Keratinocyte (primary cell): Measurements from ENCODE around the gene MBD3L2. TPM values are rescaled to one million over a fixed set of nuclear protein-coding genes. Genes with fewer than 3 reads are reported as not detected.

Experiments used
- DNase-seq: peaks from one replicate; pipeline ENCODE4 v3.0.0-alpha.2; 2011; ENCODE audit warnings: low read depth, missing footprints, low spot score
- FAIRE-seq: peaks from 2 replicates; lab custom pipeline; 2011; peaks lifted over from hg19 to GRCh38; lab: Jason Lieb, UNC
- H2AFZ ChIP-seq: 2 replicates; pipeline ENCODE4 v1.6.0; 2012; ENCODE audit warnings: low read length, control low read depth, inconsistent platforms; ENCODE audit not compliant: control insufficient read depth
- H3K27ac ChIP-seq: 2 replicates; pipeline ENCODE4 v1.5.1; 2011; ENCODE audit warnings: low read length; ENCODE audit not compliant: control insufficient read depth, insufficient read depth
- H3K27me3 ChIP-seq: 3 replicates; pipeline ENCODE4 v1.6.0; 2011; ENCODE audit warnings: low read length; ENCODE audit not compliant: control insufficient read depth, insufficient read depth; ENCODE audit errors: extremely low read depth
- H3K36me3 ChIP-seq, 2 experiments: 2 replicates in 1 of 2; 3 replicates in 1 of 2; pipeline ENCODE4 v1.5.1; 2011; ENCODE audit warnings: low read length in 2 of 2, mild to moderate bottlenecking in 1 of 2; ENCODE audit not compliant: control insufficient read depth in 2 of 2, insufficient read depth in 2 of 2; ENCODE audit errors: extremely low read depth in 1 of 2
- H3K4me1 ChIP-seq: 3 replicates; pipeline ENCODE4 v1.5.1; 2011; ENCODE audit warnings: low read length; ENCODE audit not compliant: control insufficient read depth, insufficient read depth; ENCODE audit errors: extremely low read depth
- H3K4me2 ChIP-seq: 3 replicates; pipeline ENCODE4 v1.6.0; 2011; ENCODE audit warnings: low read depth, low read length; ENCODE audit not compliant: control insufficient read depth, insufficient read depth; ENCODE audit errors: extremely low read depth
- H3K4me3 ChIP-seq, 3 experiments: fragments of 200-600 bp in 1 of 3; sonication (generic) in 1 of 3; 2 replicates in 2 of 3; 3 replicates in 1 of 3; pipeline ENCODE4 v1.5.1; 2011 to 2016; ENCODE audit warnings: low read length in 3 of 3, mild to moderate bottlenecking in 3 of 3, control low read depth in 2 of 3, inconsistent platforms in 1 of 3, low read depth in 1 of 3, mixed read lengths in 1 of 3, mixed run types in 1 of 3, moderate library complexity in 1 of 3; ENCODE audit not compliant: control insufficient read depth in 2 of 3, insufficient read depth in 2 of 3; ENCODE audit errors: extremely low read depth in 1 of 3
- H3K79me2 ChIP-seq: 2 replicates; pipeline ENCODE4 v1.6.0; 2012; ENCODE audit warnings: low read length; ENCODE audit not compliant: control insufficient read depth, insufficient read depth
- H3K9ac ChIP-seq: 3 replicates; pipeline ENCODE4 v1.6.0; 2011; ENCODE audit warnings: low read length; ENCODE audit not compliant: control insufficient read depth, insufficient read depth; ENCODE audit errors: extremely low read depth
- H3K9me1 ChIP-seq: 3 replicates; pipeline ENCODE4 v1.6.0; 2011; ENCODE audit warnings: low read length; ENCODE audit not compliant: control insufficient read depth, insufficient read depth; ENCODE audit errors: extremely low read depth
- H3K9me3 ChIP-seq: 2 replicates; pipeline ENCODE4 v1.5.1; 2012; ENCODE audit warnings: low read depth, low read length; ENCODE audit not compliant: control insufficient read depth
- H4K20me1 ChIP-seq: 3 replicates; pipeline ENCODE4 v1.6.0; 2011; ENCODE audit warnings: low read length; ENCODE audit not compliant: control insufficient read depth, insufficient read depth; ENCODE audit errors: extremely low read depth
- CTCF ChIP-seq, 3 experiments: IDR thresholded peaks in 1 of 3; conservative IDR thresholded peaks in 1 of 3; optimal IDR thresholded peaks in 1 of 3; 2 replicates in 2 of 3; 3 replicates in 1 of 3; pipeline versions ENCODE3 to v1.5.1; 2011; ENCODE audit warnings: low read length in 3 of 3, mild to moderate bottlenecking in 3 of 3, moderate library complexity in 2 of 3, control low read depth in 1 of 3, inconsistent platforms in 1 of 3; ENCODE audit not compliant: insufficient read depth in 2 of 3; ENCODE audit errors: extremely low read depth in 1 of 3
- EZH2 ChIP-seq: IDR thresholded peaks from one replicate; pipeline ENCODE4 v1.6.1; 2012; ENCODE audit warnings: inconsistent platforms, mild to moderate bottlenecking, low read length, moderate library complexity
- dilution Hi-C: fragments of 300-500 bp; cut with MboI; formaldehyde crosslinking; loops from one replicate; pipeline ENCODE4 v1.7.0; 2020; ENCODE audit warnings: low sequenced_read_pairs; ENCODE audit not compliant: extremely low pct_ligation_motif_present
- polyA plus RNA-seq, 5 experiments: library from polyadenylated mRNA; depleted of rRNA in 3 of 5; stranded (reverse) in 3 of 5; stranded (forward) in 1 of 5; unstranded in 1 of 5; fragments of >200 nt; gene quantifications; 1 replicate in 1 of 5; 2 replicates in 3 of 5; 3 replicates in 1 of 5; pipeline versions ENCODE4 v1.2.1 to v1.2.3, GENCODE V29; 2011 to 2012; ENCODE audit warnings: missing spikeins in 2 of 5, low read depth in 1 of 5, low replicate concordance in 1 of 5

The MBD3L2 gene
- polyA plus RNA-seq, 1 donor (not counting 4 experiments of a cell fraction or from before 2014, with no cell fraction given) = not detected

- Histone ChIP-seq H4K20me1 (no peaks in the 10 kb centered on the region), H3K36me3 (peaks cover 46 to 54% of the 10 kb centered on the region in 2 experiments), H2AFZ (no peak overlapping the region), H3K9me1 (no peaks in the 10 kb centered on the region), H3K79me2 (no peaks in the 10 kb centered on the region), H3K27me3 (no peaks in the 10 kb centered on the region), H3K27ac (no peak overlapping the region), H3K4me1 (no peaks in the 10 kb centered on the region), H3K9me3 (peaks cover 37% of the 10 kb centered on the region), H3K9ac (no peak overlapping the region), H3K4me3 (no peak overlapping the region), H3K4me2 (no peak overlapping the region)
- TF ChIP-seq EZH2 = no peak
- no peak for TF ChIP-seq CTCF (optimal IDR thresholded peaks at IDR 0.05 in 1 of 3, IDR thresholded peaks at IDR 0.05 in 1 of 3, conservative IDR thresholded peaks at IDR 0.05 in 1 of 3; ENCODE audit: extremely low read depth in 1 of 3, insufficient read depth in 2 of 3, low read length in 3 of 3)
- dilution Hi-C loops = no loop called here
- FAIRE-seq = no peak
- no peak for DNase-seq
These were observed 28.9 kb downstream of the MBD3L2 start for GRCh38 chr19:7078008-7078407.

GRCh38 chr19:7083076-7083956 lies 34.2 kb downstream of the MBD3L2 start:
- Histone ChIP-seq H3K36me3 (peaks cover 42 to 45% of the 10 kb centered on the region in 2 experiments), H3K27ac (no peak overlapping the region), H3K9ac (no peak overlapping the region), H3K4me1 (no peaks in the 10 kb centered on the region), H3K79me2 (no peaks in the 10 kb centered on the region), H3K4me3 (peak overlapping the region in 1 of 3 experiments; percentile 15), H3K27me3 (no peaks in the 10 kb centered on the region), H4K20me1 (no peaks in the 10 kb centered on the region), H3K9me3 (peaks cover 52% of the 10 kb centered on the region), H3K4me2 (no peak overlapping the region), H2AFZ (no peak overlapping the region), H3K9me1 (no peaks in the 10 kb centered on the region)
- dilution Hi-C loops = no loop called here
- DNase-seq (no peak), FAIRE-seq (no peak)
- TF ChIP-seq EZH2 (no peak), CTCF (optimal IDR thresholded peaks at IDR 0.05 in 1 of 3, IDR thresholded peaks at IDR 0.05 in 1 of 3, conservative IDR thresholded peaks at IDR 0.05 in 1 of 3; ENCODE audit: extremely low read depth in 1 of 3, insufficient read depth in 2 of 3, low read length in 3 of 3) (no peak)
